ENCODE measurements around the gene MED12L. TPM values are rescaled to one million over a fixed set of nuclear protein-coding genes. Genes with fewer than 3 reads are reported as not detected.

Gene MED12L
- total RNA-seq, 2 donors from 2014 or later: 15.5 to 28.9 TPM

DNA sequence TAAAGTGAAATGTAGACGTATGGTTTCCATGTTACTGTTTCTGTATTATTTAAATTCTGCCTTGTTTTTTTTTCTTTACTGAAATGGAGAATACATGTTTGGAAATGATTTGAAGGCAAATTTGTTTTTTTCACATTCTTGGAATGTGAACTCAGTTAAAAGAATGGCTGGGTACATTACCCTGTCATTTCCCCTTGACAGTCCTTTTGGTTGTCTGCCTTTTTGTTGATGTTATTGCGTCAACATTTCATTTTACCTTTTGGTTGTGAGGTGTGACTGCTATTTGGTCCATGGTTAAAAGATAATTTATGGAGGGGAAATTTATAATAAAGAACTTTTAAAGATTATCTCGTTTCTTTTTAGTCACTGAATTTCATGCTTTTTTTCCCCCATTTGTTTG, 120.7 kb downstream of the MED12L start:
- H3K27me3 ChIP-seq (ENCODE audit: control insufficient read depth, insufficient read depth, low read length, poor library complexity, severe bottlenecking): no peaks in the 10 kb centered on the region
- no peaks in the 10 kb centered on the region for H3K36me3 ChIP-seq (ENCODE audit: control insufficient read depth, insufficient read depth, low read length)
- H3K4me3 ChIP-seq (ENCODE audit: low read length): no peak overlapping the region
- H3K27ac ChIP-seq (ENCODE audit: low read depth, low read length): no peak overlapping the region
- H3K27ac Mint-ChIP-seq: no peak overlapping the region
- no peak overlapping the region for H3K4me3 Mint-ChIP-seq
- no peaks in the 10 kb centered on the region for H3K4me1 ChIP-seq (ENCODE audit: control insufficient read depth, insufficient read depth, low read length)
- WGBS, 2 experiments (ENCODE audit: insufficient coverage in 1 of 2, insufficient read length in 1 of 2): 93 to 100% methylated on average over 1 to 2 of the region's 3 CpGs
- no peaks in the 10 kb centered on the region for H3K27me3 Mint-ChIP-seq (ENCODE audit: insufficient read depth)
- DNase-seq: no peak
- H3K36me3 Mint-ChIP-seq (ENCODE audit: low read depth): no peaks in the 10 kb centered on the region
- no peaks in the 10 kb centered on the region for H3K9me3 Mint-ChIP-seq
- TF ChIP-seq, protein P1, sequence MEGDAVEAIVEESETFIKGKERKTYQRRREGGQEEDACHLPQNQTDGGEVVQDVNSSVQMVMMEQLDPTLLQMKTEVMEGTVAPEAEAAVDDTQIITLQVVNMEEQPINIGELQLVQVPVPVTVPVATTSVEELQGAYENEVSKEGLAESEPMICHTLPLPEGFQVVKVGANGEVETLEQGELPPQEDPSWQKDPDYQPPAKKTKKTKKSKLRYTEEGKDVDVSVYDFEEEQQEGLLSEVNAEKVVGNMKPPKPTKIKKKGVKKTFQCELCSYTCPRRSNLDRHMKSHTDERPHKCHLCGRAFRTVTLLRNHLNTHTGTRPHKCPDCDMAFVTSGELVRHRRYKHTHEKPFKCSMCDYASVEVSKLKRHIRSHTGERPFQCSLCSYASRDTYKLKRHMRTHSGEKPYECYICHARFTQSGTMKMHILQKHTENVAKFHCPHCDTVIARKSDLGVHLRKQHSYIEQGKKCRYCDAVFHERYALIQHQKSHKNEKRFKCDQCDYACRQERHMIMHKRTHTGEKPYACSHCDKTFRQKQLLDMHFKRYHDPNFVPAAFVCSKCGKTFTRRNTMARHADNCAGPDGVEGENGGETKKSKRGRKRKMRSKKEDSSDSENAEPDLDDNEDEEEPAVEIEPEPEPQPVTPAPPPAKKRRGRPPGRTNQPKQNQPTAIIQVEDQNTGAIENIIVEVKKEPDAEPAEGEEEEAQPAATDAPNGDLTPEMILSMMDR (conservative IDR thresholded peaks at IDR 0.05): no peak
- no peaks in the 10 kb centered on the region for H3K9me3 ChIP-seq (ENCODE audit: control insufficient read depth, low read length)
- no peak overlapping the region for H3K9ac ChIP-seq (ENCODE audit: extremely low read depth, low read length, poor library complexity, severe bottlenecking)
- H3K4me1 Mint-ChIP-seq: peaks cover 5% of the 10 kb centered on the region

DNA sequence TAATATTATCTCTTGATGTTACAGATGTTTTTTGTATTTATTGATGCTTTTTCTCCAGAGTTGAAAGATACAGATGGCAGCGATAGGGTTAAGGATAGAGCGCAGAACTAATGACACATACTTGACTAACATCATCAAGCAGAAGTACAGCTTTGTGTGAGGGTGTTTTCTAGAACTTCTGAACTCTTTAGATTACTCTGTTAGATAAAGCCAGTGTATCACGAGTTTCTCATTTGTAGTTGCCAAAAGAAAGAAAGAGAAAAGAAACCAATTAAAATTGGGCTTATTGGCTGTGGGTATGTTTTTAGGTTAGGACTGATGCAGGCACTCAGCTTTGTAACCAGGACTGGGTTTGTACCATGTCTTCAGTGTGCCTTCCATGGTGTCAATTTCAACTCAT, 124.2 kb downstream of the MED12L start:
- Histone ChIP-seq H3K27me3 (ENCODE audit: control insufficient read depth, insufficient read depth, low read length, poor library complexity, severe bottlenecking) (no peaks in the 10 kb centered on the region), H3K4me3 (ENCODE audit: low read length) (no peak overlapping the region), H3K9me3 (ENCODE audit: control insufficient read depth, low read length) (no peaks in the 10 kb centered on the region), H3K36me3 (ENCODE audit: control insufficient read depth, insufficient read depth, low read length) (no peaks in the 10 kb centered on the region), H3K27ac (ENCODE audit: low read depth, low read length) (no peak overlapping the region), H3K4me1 (ENCODE audit: control insufficient read depth, insufficient read depth, low read length) (no peaks in the 10 kb centered on the region), H3K9ac (ENCODE audit: extremely low read depth, low read length, poor library complexity, severe bottlenecking) (no peak overlapping the region)
- WGBS, 2 experiments (ENCODE audit: insufficient coverage in 1 of 2, insufficient read length in 1 of 2): 93 to 100% methylated on average over 1 of the region's 3 CpGs
- H3K27me3 Mint-ChIP-seq (ENCODE audit: insufficient read depth): no peaks in the 10 kb centered on the region
- no peaks in the 10 kb centered on the region for H3K9me3 Mint-ChIP-seq
- no peak overlapping the region for H3K27ac Mint-ChIP-seq
- DNase-seq: no peak
- no peak overlapping the region for H3K4me3 Mint-ChIP-seq
- H3K36me3 Mint-ChIP-seq (ENCODE audit: low read depth): no peaks in the 10 kb centered on the region
- peaks cover 5% of the 10 kb centered on the region for H3K4me1 Mint-ChIP-seq
- TF ChIP-seq, protein P1 (conservative IDR thresholded peaks at IDR 0.05): no peak

DNA sequence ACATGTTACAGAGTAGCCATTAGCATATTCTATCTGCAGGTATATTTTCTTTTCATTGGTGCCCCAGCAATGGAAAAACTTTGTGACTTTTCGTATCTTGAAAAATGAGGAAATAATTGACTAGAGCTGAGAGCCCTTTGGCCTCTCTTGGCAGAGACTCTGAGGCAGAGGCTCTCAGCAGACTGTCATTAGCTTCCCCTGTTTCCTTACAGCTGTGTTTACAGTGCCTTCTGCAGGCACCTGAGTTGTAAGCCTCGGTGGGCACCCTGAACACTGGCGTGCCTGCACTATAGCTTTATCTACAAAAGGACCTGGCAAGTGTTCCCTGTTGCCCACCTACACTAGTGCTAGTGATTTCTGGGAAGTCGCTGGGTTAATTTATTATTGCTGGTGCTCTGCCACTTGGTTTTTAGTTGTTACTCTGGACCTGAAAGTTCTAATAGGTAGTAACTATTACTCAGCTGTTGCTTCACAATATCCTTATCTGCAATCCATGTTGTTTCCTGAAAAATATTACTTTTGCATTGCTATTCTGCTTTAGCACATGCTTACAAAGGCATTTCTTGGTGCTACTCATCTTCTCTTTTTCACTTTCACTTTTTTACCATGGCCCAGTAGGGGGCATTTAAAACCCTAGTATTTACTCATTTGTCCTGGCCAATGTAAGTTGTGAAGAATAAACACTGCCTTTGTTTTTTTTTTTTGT, 125.4 kb downstream of the MED12L start:
- Histone ChIP-seq H3K4me3 (ENCODE audit: low read length) (no peak overlapping the region), H3K4me1 (ENCODE audit: control insufficient read depth, insufficient read depth, low read length) (no peaks in the 10 kb centered on the region), H3K36me3 (ENCODE audit: control insufficient read depth, insufficient read depth, low read length) (no peaks in the 10 kb centered on the region), H3K27me3 (ENCODE audit: control insufficient read depth, insufficient read depth, low read length, poor library complexity, severe bottlenecking) (no peaks in the 10 kb centered on the region), H3K9me3 (ENCODE audit: control insufficient read depth, low read length) (no peaks in the 10 kb centered on the region), H3K9ac (ENCODE audit: extremely low read depth, low read length, poor library complexity, severe bottlenecking) (no peak overlapping the region), H3K27ac (ENCODE audit: low read depth, low read length) (no peak overlapping the region)
- no peaks in the 10 kb centered on the region for H3K36me3 Mint-ChIP-seq (ENCODE audit: low read depth)
- H3K9me3 Mint-ChIP-seq: no peaks in the 10 kb centered on the region
- TF ChIP-seq, protein P1 (conservative IDR thresholded peaks at IDR 0.05): no peak
- H3K4me3 Mint-ChIP-seq: no peak overlapping the region
- H3K27me3 Mint-ChIP-seq (ENCODE audit: insufficient read depth): no peaks in the 10 kb centered on the region
- peaks cover 7% of the 10 kb centered on the region for H3K4me1 Mint-ChIP-seq
- H3K27ac Mint-ChIP-seq: no peak overlapping the region
- WGBS, 2 experiments (ENCODE audit: insufficient coverage in 1 of 2, insufficient read length in 1 of 2): 77 to 84% methylated on average over 3 to 4 of the region's 4 CpGs
- no peak for DNase-seq
